T-helper 1 cell treated with Interleukin-12 subunit alpha and Interleukin-12 subunit beta and Interleukin-4 antibody, amounts not matched to agents 30 ng/mL and 1 ng/mL, for 36 hours (primary cell): ENCODE data around the gene MAP3K8. TPM values are rescaled to one million over a fixed set of nuclear protein-coding genes. Genes with fewer than 3 reads are reported as not detected.
"Not testable (repeated sequence)": the region's sequence is repeated elsewhere in the genome, so short reads cannot be mapped to it uniquely, and the experiment has no call there.

Experiments
- intact Hi-C: fragments of 100-400 bp; cut with micrococcal nuclease; formaldehyde crosslinking; loops from one replicate; pipeline ENCODE4 v1.15.1; 2024
- total RNA-seq: library from RNA; stranded (reverse); gene quantifications from 2 replicates; pipeline ENCODE4 v1.2.3, GENCODE V29; 2022

The MAP3K8 gene
- total RNA-seq, 1 donor from 2014 or later, result 59.2 TPM

DNA sequence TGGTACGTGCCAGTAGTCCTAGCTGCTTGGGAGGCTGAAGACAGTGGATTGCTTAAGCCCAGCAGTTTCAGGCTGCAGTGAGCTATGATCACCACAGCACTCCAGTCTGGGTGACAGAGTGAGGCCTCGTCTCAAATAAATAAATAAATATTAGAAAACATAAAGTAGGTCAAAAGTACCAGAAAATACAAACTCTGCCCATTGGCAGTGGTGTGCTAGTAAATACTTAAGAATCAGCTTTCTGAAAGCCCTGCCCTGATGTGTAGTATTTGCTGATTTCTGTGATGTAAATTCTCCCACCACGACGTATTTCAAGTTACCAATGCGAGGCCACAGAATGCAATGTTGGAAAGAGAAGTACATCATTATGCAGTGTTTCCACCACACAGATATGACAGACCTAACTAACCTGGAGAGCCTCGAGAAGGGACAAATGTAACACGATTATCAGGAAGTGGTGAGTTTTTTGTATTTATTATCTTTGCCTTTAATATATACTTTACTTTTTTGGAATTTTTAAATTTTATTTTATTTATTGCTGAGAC, 11.8 kb upstream of the MAP3K8 start:
- intact Hi-C loops, result no loop called here

DNA sequence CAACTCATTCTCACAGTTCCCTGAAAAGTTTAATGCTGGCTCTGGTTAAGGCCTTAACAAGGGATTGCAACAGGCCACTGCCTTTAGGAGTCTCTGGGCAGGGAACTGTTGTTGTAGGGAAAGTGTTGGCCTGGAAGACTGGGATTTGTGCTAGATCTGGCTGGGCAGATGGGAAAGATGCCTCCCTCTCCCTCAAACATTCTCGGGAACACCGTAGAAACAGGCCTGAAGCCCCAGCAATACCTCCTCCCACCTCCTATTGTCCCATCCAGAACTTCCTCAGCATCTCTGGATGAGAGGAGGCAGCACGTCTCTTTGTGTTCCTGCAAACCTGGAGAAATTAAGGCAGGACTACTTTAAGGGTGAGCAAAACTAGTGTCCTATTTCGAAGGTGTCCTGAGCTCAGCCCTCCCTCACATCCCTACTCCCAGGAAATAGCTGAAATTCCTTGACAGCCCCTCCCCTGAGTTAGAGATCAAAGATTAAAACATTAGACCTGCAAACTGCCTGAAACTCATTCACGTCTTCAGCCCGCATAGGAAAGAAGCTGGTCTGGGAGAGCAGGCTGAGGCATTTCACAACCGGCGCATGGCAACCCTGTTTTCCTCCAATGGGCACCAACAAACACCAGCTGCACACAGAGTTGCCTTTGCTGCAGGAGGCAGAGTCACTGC, 10.9 kb upstream of the MAP3K8 start:
- intact Hi-C loops, result no loop called here

DNA sequence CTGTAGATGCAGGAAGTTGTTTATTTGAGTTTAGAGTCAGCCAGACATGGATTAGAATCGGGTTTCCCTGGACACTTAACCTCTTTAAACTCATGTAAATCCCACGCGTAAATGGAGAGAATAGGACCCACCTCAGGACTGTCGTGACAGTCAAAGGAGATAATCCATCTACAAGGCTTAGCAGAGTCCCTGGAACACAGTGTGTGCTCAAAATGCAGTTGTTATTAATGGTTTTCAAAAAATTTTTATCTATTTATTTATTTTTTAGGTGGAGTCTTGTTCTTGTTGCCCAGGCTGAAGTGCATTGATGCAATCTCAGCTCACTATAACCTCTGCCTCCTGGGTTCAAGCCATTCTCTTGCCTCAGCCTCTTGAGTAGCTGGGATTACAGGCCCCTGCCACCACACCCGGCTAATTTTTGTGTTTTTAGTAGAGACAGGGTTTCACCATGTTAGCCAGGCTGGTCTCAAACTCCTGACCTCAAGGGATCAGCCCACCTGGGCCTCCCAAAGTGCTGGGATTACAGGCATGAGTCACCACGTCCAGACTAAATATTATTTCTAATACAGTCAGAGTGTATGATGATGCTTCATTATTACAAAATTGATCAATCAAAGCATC, 10.2 kb upstream of the MAP3K8 start:
- intact Hi-C loops, result not testable (repeated sequence)

DNA sequence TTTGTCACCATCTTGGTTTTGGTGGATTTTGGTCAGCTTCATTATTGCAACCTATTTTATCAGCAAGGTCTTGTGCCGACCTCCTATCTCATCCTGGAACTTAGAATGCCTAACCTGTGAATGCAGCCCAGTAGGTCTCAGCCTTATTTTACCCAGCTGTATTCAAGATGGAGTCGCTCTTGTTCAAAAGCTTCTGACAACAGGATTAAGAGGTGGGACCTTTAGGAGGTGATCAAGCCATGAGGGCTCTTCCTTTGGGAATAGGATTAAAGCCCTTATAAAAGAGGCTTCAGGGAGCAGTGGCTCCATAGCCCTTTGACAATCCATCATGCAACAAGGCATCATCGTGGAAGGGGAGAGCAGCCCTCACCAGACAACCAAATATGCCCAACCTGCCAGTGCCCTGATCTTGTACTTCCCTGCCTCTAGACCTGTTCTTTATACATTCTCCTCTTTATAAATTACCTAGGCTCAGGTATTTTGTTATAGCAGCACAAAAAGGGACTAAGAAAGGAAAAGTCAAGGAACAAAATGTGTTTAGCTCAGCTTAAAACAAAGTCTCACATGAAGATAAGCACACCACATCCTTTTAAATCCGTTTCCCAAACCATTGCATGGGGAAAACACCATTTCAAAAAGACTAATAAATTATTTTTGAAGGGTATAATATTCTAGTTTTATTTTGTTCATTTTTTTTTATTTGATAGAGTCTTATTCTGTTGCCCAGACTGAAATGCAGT, 8.5 kb upstream of the MAP3K8 start:
- intact Hi-C loops, result no loop called here

DNA sequence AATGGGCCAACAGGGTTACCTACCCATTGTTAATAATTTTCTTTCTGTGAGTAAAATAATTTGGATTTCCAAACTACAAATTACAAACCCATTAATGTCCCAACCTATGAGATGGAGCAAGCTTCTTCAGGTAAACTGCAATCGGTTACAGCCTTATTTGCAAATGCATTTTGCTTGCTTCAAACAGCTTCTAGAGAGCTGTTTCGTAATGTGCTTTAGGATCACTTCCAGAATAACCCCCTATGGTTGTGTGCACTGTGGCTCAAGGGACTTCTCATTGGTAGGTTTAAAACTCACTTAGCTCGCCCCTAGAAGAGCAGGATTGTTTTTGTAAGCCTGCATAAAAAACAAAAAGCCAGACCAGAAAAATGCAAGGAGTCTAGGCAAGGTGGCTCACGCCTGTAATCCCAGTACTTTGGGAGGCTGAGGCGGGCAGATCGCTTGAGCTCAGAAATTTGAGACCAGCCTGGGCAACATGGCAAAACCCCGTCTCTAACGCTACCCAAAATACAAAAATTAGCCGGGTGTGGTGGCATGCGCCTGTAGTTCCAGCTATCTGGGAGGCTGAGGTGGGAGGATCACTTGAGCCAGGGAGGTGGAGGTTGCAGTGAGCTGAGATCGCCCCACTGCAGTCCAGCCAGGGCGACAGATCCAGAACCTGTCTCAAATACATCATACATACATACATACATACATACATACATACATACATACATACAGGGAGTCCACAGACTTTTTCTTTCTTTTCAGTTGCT, 3.3 kb upstream of the MAP3K8 start:
- intact Hi-C loops, result loop anchor here (5.0 to 10.0 kb wide), 6 partner anchors 272 to 1944 kb away; partner anchors contain the start of genes KIF5B and ZNF438

DNA sequence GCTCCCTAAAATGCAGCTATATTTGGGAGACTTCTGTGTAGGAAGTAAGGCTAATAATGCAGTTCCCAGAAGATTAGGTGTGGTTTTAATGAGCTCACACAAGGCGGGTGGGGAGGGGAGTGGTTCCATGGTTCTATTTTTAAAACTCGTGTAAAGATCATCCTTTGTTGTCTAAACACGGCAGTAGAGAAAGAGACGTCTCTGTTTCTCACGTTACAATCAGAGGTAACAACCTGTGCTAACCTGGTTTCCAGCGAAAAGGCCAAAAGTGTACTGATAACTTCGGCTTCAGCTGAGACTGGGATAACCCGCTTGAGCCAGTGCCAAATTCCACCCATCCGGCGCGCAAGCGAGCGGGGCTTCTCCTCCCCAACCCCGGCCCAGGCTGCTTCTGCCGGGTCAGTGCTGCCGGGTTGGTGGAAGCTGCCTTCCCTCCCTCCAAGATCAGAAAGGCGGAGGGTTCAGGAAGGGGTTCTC, 2.5 kb upstream of the MAP3K8 start:
- intact Hi-C loops, result loop anchor here (5.0 to 10.0 kb wide), 6 partner anchors 271 to 1943 kb away; partner anchors contain the start of genes KIF5B and ZNF438

DNA sequence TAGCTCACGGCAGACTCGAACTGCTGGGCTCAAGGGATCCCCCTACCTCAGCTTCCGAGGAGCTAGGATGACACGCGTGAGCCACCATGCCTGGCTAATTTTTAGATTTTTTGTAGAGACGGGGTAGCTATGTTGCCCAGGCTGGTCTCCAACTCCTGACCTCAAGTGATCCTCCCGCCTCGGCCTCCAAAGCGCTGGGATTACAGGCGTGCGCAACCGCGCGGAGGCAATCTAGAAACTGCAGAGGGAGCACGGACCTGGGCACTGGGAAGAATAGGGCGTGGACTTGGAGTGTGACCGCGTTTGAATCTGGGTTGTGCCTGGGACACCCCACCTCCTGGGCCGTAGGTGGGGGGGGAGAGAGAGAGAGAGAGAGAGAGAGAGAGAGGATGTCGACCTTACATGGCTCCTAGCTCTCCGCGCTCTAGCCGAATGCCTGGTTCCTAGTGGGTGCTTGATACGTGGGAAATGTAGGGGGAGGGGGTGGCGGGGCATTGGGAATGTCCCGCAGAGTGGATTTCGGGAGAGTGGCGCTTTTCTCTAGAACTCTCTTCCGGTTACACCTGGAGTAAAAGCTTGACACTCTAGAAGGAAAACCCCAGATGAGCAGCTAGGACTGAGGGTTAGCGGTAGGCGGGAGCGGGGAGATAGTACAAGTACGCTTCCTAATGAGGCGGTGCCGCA, 1.2 kb upstream of the MAP3K8 start:
- intact Hi-C loops, result loop anchor here (1.0 to 10.0 kb wide), 10 partner anchors 14 to 1942 kb away; partner anchors contain the start of genes KIF5B and ZNF438

DNA sequence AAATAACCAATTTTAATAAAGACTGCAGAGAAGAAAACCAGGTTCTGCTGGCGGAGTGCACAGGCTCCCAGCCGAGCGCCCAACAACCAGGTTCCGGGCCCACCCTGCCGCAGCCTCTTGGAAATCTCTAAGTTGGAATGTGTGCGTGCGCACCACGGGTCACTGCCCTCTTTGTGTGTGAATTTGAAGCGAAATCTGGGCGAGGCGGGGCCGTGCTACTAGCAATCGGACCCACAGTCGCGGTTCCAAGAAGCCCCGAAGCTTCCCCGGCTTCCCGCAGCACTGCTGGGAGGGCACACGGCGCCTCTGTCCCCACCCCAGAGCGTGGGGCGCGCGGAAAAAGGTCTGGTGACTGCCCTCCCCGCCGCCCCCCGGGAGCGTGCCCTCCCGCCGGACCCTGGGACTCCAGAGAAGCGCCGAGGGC, 666 bp upstream of the MAP3K8 start:
- intact Hi-C loops, result loop anchor here (1.0 to 10.0 kb wide), 10 partner anchors 15 to 1941 kb away; partner anchors contain the start of genes KIF5B and ZNF438

DNA sequence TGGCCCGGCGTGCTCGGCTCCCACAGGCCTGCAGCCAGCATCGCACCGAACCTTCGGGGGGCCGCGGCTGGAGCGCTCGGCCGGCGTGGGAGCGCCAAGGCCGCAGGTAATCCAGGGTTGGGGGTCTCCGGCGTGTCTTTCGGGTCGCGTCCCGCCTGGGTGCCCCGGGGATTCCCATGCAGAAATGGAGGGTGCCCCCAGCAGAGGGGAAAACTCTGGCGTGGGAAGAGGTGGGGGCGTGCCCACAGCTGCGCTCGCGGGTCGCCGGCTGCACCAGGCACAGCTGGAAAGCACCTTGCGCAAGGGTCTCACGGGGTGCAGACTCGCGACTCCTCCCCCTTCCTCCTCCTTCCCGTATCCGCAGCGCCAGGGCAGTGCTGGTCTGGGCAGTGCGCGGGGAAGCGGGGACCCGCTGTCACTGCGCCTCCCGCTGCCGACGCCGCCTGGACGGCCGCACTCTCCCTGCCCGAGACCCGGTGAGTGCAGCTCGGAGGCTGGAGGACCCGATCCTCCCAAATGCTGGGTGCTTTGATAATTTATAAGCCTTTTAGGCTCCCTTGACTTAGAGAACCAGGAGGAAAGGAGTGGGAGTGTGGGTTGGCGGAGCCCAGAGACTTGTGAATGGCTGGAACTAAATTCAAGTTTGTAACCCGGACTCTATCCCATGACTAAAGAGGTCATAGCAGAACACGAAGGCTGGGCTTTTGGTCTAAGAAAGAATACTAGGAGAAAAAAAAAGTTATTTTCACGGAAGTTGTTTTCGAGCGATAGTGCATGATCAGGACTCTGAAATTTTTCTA, 489 bp downstream of the MAP3K8 start:
- intact Hi-C loops, result loop anchor here (2.0 to 10.0 kb wide), 8 partner anchors 268 to 1940 kb away; partner anchors contain the start of genes ARHGAP12, KIF5B, ZEB1 and ZNF438

DNA sequence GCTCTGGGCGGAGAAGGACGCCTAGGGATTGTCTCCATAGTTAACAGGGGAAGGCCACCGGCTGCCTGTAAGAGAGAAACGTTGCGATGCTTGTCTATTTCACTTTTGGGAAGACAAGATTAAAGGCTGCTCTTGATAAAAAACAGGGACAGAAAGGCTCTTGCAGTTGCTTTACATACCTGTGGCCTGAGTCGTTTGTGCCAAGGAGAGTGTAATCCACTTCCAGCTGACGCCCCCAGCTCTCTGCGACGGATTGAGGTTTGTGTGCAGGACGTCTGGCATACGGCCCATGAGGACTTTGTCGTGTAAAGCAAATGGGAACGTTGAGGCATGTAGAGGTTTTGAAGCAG, 1.1 kb downstream of the MAP3K8 start:
- intact Hi-C loops, result loop anchor here (2.0 to 10.0 kb wide), 6 partner anchors 600 to 1940 kb away; partner anchors contain the start of genes ARHGAP12, KIF5B, ZEB1 and ZNF438

DNA sequence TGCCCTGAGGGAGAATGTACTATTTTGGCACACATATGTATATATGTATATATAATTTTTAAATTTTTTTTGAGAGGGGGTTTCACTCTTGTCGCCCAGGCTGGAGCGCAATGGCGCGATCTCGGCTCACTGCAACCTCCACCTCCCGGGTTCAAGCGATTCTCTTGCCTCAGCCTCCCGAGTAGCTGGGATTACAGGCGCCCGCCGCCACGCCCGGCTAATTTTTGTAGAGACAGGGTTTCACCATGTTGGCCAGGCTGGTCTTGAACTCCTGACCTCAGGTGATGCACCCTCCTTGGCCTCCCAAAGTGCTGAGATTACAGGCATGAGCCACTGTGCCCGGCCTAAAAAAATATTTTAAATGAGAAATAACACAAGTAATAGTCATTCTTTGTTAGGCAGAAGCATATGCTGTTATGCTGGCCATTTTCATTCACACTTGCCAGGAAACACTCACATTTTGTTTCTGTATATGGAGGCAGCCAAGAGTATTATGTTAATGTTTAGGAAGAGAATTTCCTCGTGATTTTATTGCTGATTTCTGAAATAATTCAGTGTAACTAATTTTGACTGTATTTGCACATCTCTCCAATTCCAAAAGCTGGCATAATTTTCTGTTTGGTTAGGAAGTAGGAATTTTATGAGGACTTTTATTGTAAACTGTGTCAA, 1.6 kb downstream of the MAP3K8 start:
- intact Hi-C loops, result loop anchor here (1.0 to 10.0 kb wide), 8 partner anchors 8 to 1939 kb away; partner anchors contain the start of genes ARHGAP12, KIF5B, ZEB1 and ZNF438

DNA sequence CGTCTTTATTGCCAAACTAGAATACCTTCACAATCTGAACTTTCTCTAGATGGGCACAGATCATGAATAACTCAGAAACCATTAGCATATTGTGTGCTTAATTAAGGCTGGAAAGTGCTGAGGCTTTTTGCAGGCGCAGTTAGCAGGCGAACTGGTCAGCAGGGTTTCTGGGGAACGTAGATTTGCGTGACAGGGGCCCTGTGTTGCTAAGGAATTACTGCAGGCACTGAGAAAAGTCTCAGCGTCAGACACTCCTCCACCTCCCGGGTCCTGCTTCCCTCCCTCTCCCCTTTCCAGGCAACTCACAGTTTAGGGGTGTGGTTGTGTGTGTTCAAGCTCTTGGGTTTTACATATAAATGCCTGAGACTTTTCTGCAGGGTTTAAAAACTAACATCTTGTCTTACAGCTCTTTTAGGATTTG, 2.2 kb downstream of the MAP3K8 start:
- intact Hi-C loops, result loop anchor here (1.0 to 10.0 kb wide), 6 partner anchors 9 to 1939 kb away; partner anchors contain the start of genes KIF5B and ZNF438

DNA sequence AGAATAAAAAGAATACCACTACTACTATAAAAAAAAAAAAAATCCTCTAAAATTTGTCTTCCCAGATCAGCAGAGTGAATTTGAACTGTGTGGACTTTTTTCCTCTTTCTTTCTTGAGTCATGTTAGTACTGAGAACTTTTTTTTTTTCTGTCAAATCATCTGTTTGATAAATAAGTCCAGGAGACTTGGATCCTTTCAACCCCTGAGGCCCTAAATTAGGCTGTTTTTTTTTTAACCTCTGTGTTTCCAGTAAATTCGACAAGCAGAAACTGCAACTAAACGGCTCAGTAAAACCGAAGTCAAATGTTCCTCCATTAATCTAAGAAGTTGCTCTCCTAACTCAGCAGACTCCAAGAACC, 2.7 kb downstream of the MAP3K8 start:
- intact Hi-C loops, result loop anchor here (1.0 to 10.0 kb wide), 11 partner anchors 9 to 1938 kb away; partner anchors contain the start of genes KIF5B, MTPAP and ZNF438

DNA sequence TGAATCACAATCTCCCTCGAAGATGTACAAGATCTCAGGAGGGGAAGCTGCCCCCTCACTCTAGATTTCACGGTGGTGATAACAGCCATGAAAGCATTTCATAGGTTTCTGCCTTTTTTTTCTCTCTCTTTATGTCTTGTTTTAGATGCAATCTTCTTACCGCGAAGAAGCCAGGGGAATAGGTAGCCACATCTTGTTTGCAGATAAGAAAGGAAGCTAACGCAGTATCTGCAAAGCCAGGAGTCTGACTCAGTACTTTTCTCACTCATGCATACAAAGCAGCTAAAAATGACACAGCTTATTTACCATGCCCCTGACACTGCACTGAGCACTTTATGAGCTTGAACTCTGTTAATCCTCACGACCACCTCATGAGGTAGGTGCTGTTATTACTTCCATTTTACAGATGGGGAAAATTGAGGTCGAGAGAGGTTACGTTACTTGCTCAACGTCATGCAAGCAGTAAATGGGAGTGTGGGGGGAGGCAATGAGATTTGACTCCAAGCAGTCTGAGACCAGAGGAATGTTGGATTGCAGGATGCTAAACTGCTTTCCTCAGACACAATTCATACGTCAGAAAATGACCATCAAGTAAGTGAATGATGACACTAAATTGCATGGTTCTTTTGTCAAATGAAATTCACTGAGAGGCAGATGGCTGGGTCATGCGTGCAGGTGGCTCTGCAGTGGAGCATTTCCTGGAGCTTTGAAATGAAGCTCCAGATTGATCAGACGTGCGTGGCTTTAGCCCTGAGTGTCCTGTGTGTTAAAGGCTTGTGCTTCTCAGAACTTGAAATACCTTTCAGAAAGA, 3.3 kb downstream of the MAP3K8 start:
- intact Hi-C loops, result loop anchor here (1.0 to 10.0 kb wide), 10 partner anchors 23 to 1938 kb away; partner anchors contain the start of genes KIF5B, MTPAP and ZNF438

DNA sequence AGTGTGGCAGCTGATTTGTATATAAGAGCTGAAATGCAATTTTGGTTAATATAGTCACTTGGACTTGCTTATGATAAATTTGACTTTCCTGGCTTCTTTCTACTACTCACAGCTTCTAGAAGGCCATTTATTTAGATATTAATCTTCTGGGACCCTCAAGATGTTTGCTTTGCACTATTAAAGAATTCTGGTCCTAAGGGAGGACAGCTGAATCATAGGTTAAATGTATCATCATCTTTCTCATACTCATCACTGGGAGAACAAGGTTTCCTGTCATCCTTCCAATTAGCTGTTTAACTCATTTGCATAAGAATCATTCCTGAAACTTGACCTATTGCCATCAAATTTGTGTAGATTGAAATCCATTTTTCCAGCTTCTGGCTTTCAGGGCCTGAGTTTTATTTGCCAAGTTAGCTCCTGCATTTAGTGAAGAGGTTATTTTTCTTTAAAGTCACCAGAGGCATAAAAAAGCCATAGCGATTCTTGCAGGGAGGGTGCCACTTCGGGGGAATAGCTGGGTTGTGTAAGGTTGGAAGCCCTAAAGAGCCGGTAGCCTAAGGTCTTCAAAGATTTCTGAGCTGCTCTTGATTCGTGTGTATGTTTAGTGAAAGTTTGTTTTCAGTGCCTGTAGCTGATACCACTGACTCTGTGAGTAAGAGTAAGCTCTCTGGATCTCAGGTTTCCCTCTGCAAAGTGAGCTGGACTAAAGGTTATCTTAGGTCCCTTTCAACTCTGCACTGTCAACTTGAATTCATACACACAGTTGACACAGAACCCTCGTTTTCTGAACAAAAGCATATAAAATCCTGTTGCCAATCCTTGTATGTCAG, 4.3 kb downstream of the MAP3K8 start:
- intact Hi-C loops, result loop anchor here (10.0 kb wide), 4 partner anchors 597 to 1937 kb away; partner anchors contain the start of genes KIF5B and ZNF438

DNA sequence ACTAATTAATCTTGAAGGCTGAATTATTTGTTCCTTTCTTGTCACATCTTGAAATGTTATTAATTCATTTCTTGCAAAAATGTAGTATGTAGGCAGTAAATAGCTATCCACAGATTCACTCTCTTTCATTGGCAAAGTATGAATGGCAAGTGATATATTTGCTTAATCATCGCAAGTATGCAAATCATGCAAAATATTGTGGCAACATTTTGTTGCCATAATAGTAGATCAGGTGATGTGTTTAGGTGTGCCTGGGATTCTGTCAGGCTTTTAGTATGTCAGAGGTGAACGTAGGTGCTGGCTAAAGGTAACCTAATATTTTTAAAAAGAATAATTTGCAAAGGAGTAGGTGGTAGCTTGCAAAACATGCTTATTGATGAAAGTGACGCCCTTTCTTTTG, 5.9 kb downstream of the MAP3K8 start:
- intact Hi-C loops, result loop anchor here (10.0 kb wide), 4 partner anchors 595 to 1935 kb away; partner anchors contain the start of genes KIF5B and ZNF438
